ENCODE results near the gene TBX20.

Gene TBX20

DNA sequence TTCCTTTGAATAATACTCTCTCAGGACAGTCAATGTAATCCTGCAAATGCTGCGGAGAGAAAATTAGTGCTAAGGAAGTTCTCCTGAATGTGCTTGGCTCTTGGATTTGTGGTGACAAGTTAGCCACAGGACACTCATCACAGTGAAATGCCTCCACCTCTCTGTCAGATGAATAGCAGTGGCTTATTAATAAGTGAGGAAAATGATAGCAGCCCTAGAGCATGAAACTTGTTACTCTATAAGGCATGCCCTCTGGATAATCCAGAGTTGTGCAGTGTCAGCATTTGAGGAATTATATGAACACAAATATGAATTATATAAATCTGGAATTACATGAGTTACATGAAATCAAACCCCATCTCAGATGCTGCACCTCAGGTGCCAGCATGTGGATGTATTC is 23.5 kb upstream of the TBX20 start:
- Histone ChIP-seq H3K27ac (no peak overlapping the region), H3K4me3 (no peak overlapping the region)
- TF ChIP-seq, protein P1, sequence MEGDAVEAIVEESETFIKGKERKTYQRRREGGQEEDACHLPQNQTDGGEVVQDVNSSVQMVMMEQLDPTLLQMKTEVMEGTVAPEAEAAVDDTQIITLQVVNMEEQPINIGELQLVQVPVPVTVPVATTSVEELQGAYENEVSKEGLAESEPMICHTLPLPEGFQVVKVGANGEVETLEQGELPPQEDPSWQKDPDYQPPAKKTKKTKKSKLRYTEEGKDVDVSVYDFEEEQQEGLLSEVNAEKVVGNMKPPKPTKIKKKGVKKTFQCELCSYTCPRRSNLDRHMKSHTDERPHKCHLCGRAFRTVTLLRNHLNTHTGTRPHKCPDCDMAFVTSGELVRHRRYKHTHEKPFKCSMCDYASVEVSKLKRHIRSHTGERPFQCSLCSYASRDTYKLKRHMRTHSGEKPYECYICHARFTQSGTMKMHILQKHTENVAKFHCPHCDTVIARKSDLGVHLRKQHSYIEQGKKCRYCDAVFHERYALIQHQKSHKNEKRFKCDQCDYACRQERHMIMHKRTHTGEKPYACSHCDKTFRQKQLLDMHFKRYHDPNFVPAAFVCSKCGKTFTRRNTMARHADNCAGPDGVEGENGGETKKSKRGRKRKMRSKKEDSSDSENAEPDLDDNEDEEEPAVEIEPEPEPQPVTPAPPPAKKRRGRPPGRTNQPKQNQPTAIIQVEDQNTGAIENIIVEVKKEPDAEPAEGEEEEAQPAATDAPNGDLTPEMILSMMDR (IDR thresholded peaks at IDR 0.05): no peak
- DNase-seq (ENCODE audit: low spot score): no peak

DNA sequence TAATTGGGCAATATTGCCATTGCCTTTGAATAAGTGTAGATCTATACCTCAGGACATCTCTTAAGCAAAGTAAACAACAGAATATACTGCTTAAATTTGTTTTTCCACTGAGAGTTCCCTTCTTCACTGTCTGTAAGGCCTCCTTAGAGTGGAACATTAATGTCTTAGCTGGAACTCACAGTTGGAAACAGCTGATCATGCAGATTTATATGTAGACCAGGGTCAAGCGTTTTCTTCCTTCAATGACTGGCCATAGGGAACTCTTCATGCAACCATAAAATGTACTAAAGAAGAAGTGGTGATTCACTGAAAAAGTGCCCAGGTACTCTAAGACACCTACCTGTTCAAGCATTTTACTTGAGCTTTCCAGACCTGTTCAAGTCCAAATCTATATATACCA is 18.3 kb upstream of the TBX20 start:
- Histone ChIP-seq H3K27ac (no peak overlapping the region), H3K4me3 (no peak overlapping the region)
- DNase-seq (ENCODE audit: low spot score): no peak
- TF ChIP-seq, protein P1 (IDR thresholded peaks at IDR 0.05): no peak

DNA sequence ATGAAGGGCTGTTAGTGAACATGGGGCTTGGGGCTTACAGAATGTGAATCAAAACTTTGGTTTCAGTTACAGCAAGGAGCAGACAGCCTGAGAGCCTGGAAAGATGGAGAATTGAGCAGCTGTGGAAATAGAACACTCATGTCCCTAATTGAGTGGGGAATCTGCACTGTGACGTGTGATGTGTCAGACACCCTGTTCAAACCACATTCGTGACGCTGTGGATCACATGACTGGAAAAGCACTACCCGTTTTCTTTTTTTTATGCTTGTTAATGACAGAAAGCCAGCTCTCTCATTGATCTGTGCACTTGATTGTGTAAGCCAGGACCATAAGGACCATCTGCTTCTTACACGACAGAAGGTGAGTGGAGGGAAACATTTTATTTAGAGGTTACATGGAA is 15.1 kb upstream of the TBX20 start:
- Histone ChIP-seq H3K27ac (no peak overlapping the region), H3K4me3 (no peak overlapping the region)
- TF ChIP-seq, protein P1 (IDR thresholded peaks at IDR 0.05): no peak
- no peak for DNase-seq (ENCODE audit: low spot score)

DNA sequence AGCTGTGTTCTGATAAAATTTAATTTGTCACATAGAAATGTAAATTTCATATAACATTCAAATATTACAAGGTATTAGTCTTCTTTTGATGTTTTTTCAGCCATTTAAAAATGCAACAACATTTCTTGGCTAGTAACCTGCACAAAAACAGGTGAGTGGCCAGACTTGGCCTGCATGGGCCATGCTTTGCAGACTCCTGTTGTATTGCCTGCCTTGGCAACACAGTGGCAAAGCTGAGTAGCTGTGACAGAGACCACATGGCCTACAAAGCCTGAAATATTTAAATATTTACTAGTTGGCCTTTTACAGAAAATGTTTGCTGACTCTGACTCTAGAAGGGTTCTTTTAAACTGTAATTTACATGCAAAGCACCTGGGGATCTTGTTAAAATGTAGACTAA is 13.5 kb upstream of the TBX20 start:
- Histone ChIP-seq H3K27ac (no peak overlapping the region), H3K4me3 (no peak overlapping the region)
- TF ChIP-seq, protein P1 (IDR thresholded peaks at IDR 0.05): no peak
- DNase-seq (ENCODE audit: low spot score): no peak

DNA sequence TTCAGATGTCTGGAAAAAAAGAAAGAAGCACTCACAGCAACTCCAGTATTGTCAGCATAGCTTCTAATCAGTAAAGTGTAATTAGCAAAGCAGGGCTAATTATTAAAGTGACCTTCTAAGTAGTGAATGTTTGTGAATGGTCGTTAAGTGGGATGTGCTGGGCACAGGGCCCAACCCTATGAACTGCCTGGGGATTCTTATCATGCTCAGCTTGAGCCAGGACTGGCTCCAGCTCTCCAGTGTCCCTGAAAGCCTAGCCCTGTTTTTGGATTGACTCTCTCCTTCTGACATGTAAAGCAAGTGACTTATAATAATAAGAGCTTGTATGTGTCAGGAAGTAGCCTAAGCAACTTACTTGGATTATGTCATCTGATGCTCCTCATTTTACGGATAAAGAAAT is 9.5 kb upstream of the TBX20 start:
- no peak for DNase-seq (ENCODE audit: low spot score)
- Histone ChIP-seq H3K27ac (no peak overlapping the region), H3K4me3 (no peak overlapping the region)
- TF ChIP-seq, protein P1 (IDR thresholded peaks at IDR 0.05): no peak

DNA sequence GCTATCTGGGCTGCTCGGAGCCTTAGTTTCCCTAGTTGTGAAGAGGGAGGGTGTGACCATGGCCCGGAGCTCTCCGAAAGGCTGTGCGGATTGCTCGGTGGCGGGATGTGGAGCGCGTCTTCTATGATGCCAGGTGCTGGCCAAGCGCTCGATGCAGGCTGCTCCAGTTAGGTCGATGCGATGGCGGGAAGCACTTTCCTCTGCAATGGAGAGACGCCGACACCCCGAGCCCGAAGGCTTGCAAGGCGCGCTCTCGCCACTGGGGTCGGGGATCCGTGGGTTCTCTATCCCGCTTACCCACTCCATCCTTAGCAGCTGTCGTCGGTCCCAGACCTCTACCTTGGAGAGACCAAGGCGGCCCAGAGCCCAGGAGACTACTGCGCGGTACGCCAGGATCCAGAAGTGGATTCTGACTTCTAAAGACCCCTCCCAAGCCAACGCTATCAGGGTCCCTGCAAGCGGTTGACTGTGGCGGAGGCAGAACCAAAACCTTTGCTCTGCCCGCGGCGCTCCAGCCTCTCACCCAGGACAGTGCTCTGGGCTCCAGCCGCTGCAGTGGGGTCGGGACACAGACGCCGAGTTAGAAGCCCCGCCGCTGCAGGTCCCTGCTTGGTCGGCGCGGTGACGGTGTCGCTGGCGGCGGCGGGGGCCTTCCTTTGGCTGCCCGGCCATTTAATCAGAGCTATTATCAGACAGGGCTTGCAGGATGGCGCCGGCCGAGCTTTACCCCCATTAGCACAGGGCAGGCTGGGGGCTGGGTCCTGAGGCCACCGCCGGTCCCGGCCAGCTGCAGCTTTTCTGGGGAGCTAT is 7.8 kb upstream of the TBX20 start:
- no peak overlapping the region for H3K27ac ChIP-seq
- TF ChIP-seq, protein P1 (IDR thresholded peaks at IDR 0.05): no peak
- H3K4me3 ChIP-seq: peak overlapping the region; percentile 38
- no peak for DNase-seq (ENCODE audit: low spot score)

DNA sequence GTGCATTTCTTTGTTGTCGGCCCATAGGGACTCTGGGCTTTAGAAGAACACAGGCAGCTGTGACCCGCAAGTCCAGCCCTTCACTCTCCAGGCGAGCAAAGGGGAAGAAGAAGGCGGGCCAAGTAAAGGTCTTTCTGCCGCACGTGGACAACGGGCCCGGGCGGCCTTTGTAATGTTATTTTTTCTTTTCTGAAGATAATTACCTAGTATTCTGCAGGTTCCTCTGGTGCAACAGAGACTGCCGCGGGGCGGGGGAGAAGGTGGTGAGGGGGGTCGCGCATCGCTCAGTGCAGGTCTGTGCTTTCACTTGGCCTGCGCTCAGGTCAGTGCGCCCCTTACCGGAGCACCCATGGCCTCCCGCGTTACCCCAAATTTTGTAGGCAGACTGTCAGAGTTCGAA is 7.1 kb upstream of the TBX20 start:
- H3K4me3 ChIP-seq: peak overlapping the region; percentile 38
- no peak for DNase-seq (ENCODE audit: low spot score)
- TF ChIP-seq, protein P1 (IDR thresholded peaks at IDR 0.05): no peak
- no peak overlapping the region for H3K27ac ChIP-seq

All from coronary artery (tissue), 2 donors.